ENCODE measurements around the gene NATD1.
A peak's percentile ranks its signal among the peaks of the same experiment; 100 is the strongest.
"Not testable (repeated sequence)": the region's sequence is repeated elsewhere in the genome, so short reads cannot be mapped to it uniquely, and the experiment has no call there.

The NATD1 gene

DNA sequence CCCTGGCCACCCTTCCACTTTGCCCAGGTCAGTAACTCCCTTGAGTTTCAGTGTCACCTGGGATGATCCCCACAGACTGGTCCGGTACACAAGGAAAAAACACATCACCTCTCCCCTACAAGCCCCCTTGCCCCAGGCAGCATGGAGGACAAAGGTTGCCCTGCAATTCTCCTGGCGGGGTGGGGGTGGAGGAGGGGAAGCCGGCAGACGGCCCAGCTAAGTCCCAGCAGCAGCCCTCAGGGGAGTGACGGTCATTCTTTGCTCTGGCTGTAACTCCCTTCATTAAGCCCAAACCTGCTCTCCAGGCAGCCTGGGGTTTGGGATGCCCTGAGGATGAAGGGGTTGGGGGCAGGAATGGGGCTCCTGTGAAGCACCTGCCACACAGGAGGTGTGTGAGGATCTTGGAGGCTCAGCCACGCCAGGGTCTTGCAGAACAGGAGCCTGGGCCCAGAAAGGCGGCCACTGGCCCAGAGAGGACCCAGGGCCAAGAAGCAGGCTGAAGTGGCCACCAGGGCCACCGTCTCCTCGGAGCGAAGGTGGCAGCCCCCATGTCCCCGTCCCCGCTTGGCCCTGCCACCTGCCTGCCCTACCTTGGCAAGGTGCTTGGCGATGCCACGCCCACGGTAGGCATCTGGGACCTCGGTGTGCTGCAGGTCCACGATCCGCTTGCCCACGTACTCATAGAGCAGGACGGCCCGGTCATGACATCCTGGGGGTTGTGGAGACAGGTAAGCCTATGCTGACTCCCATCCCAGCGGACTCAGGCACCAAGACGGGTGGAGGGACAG is 9.5 kb downstream of the NATD1 start:
- DNase-seq = no peak

- no peak for DNase-seq
Measured at GRCh38 chr17:21242780-21243515, 10.3 kb downstream of the NATD1 start.

- no peak for DNase-seq
Measured at GRCh38 chr17:21242026-21242697, 11.0 kb downstream of the NATD1 start.

DNA sequence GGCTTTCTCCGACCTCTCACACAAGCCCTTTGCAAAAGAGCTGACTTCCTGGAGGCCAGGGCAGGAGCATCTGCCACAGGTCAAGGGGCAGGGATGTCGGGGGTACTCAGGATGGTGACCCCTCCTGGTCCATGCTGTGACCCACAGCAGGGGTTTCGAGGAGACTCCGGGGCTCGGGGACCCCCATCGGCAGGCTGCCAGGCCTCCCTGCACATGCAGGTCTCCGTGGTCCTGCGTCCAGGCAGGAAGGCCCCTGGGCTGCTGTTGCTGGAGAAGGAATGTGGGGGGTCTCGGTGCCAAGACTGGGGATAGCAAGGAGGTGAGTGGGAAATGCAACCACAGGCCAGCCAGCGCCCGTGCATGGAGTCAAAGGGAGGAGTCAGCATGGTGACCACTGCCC is 11.6 kb downstream of the NATD1 start:
- no peak for DNase-seq

DNA sequence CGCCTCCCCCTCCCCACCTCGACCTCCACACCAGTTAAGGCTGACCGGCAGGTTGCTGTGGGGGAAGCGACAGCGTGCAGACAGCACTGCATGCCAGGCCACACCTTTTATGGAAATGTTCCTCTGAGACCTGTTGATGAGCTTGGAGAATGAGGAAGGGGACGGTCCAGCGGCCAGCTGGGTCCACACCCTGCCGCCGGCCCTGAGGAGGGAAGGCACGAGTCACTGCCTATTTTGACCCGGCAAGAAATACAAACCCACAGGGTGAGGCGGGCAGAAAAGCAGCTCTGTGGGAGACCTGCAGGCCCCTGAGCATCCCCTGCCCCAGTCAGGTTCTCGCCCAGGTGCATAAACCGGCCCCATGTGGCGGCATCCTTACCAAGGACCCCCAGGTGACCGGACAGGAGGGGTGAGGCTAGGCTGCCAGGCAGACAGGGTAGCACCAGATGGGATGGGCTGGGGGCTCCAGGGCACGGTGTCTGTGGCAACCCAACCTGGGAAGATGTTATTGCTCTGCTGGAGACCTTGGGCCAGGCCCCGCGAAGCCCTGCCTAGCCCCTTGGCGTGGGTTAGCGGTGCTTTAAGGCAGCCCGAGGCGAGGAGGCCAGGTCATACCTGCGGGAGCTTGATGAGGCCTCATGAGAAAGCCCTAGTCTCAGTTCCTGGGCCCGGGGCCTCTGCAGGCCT is 12.7 kb downstream of the NATD1 start:
- DNase-seq = no peak

DNA sequence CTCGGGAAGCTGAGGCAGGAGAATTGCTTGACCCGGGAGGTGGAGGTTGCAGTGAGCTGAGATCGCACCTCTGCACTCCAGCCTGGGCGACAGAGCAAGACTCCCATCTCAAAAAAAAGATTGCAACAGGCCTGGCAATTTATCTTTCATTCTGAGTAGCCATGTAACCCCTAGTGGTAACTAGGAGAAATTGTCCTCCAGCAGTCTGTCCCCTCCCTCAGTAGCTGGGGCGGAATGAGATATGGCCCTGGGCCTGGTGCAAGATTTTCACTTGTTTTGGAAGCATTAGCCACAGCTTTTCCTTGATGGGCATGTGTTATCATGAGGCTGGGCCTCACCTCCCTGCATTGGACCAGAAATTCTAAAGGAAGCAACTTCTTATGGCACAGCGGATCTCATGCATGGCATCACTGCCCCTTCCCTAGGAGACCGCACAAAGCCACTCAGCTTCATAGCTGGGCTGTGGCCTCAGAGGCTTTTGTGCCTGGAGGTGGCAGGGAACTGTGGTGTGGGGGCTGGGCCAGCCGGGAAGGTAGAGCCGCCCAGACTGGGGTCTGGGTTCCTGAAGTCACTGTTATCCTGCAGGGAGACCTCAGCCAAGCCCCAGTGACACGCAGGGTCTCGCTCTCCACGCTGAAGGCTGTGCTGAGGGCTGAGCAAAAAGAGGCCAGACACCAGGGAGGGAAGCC is 13.4 kb downstream of the NATD1 start:
- no peak for DNase-seq

DNA sequence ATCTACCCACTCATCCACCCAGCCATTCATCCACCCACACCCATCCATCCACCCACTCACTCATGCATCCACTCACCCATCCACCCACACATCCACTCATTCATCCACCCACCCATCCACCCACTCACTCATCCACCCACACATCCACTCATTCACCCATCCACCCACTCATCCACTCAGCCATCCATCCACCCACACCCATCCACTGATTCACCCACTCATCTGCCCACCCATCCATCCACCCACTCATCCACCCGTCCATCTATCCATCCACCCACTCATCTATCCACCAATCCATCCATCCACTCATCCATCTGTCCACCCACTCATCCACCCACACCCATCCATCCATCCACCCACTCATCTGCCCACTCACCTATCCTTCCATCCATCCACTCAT is 17.3 kb downstream of the NATD1 start:
- DNase-seq = no peak

DNA sequence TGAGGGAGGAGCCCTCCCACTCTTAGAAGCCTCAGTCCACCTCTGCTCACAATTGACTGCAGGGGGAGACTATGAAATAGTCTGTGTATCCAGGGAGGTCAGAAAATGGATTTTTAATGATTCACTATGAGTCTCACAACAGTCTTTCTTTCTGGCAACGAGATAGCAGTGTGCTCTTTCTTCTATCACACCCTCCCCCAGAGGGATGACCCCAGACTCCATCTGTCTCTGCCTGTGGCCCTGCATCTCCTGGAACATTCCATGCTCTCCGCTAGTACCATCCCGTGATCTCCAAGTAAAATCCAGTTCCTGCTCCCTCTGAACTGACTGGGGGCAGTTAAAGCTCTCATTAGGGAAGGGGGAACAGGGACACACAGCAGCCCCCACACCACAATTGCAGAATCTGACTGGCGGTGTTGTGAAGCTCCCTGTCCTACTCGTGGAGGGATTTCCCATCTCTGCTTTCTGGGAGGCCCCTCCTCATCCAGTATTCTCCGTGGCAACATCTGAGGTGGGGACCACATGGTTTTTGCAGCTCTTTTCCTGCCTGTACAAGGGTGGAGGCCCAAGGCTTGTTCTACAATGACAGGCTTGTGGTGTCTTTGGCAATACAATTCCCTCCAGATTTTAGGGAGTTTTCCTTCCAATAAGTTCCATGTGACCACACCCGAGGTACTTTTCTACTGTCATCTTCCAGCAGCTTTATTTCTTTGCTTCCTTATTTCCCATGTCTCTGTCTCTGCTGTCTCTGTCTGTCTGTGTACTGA is 19.4 kb downstream of the NATD1 start:
- DNase-seq = no peak

- DNase-seq = no peak
Measured at GRCh38 chr17:21232033-21232749, 21.0 kb downstream of the NATD1 start.

DNA sequence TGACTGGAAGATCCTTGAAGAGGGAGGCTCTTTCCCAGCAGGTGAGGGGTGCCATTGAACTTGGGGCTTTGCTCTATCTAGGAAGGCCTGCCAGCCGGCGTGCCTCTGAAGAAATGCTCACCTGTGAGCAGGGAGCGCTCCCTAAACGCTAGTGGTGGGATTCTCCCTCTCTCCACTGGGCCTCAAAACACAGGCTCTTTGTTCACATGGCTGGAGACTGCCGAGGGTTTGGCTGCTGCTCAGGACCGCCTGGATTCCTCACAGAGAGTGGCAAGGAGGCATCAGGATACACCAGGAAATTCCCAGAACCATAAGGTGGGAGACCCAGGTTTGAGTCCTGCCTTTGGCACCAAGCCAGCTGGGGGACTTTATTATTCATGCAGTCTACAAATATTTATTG is 21.7 kb downstream of the NATD1 start:
- no peak for DNase-seq

- no peak for DNase-seq
Measured at GRCh38 chr17:21228845-21229244, 24.4 kb downstream of the NATD1 start.

- no peak for DNase-seq
Measured at GRCh38 chr17:21228111-21228510, 25.1 kb downstream of the NATD1 start.

DNA sequence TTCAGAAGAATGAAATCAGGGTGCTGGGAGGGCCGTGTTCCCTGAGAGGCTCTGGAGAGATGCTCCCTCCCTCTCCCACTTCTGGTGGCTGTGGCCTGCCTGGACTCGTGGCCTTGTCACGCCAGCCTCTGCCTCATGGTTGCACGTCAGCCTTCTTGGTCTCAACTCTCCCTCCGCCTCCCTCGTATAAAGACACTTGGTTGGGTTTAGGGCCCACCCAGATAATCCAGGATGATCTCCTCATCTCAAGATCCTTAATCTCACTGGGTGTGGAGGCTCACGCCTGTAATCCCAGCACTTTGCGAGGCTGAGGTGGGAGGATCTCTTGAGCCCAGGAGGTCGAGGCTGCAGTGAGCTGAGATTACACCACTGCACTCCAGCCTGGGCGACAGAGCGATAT is 25.9 kb downstream of the NATD1 start:
- not testable (repeated sequence) for DNase-seq

DNA sequence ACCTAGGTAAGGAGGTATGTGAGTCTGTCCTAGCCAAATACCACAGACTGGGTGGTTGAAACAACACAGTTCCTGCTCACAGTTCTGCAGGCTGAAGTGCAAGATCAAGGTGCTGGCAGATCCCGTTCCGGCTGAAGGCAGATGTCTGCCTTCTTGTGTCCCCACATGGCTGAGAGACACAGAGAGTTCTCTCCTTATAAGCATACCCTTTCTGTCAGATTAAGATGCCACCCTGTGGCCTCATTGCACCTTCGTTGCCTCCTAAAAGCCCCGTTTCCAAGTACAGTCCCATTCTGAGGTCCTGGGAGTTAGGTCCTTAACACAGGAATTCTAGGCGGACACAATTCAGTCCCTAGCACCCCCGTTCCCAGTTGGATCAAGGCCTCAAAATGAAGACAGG is 30.1 kb downstream of the NATD1 start:
- DNase-seq = no peak

GRCh38 chr17:21218831-21219380 is 34.3 kb downstream of the NATD1 start:
- DNase-seq = no peak

DNA sequence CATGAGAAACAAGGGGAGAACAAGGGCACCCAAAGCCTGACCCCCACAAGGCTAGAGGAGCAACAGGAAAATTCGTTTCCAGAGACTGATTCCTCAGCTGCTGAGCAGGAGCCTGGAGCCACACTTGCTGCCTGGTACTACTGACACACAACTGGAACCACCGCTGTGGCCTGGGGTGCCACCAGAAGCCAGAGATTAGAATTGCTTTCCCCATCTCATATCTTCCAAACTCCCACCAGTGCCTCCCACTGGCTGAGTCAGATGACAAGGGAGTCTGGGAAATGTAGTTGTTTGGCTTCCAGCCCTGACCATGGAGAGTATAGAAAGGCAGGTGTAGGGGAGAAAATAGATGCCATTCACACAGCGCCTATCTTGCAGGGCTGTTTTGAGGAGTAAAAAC is 35.1 kb downstream of the NATD1 start:
- no peak for DNase-seq

GRCh38 chr17:21217346-21217745 is 35.9 kb downstream of the NATD1 start:
- no peak for DNase-seq

- DNase-seq = no peak
Measured at GRCh38 chr17:21215935-21216334, 37.3 kb downstream of the NATD1 start.

GRCh38 chr17:21214777-21215541 is 38.3 kb downstream of the NATD1 start:
- peak in 1 of 3 experiments; percentile 30 for DNase-seq
